Activated T-cell treated with anti-CD3 and anti-CD28 coated beads, Interleukin-2, amount 50 U/mL, for 24 hours (primary cell): ENCODE results near the gene SERGEF.

ENCODE experiments used
- DNase-seq: peaks from one replicate; pipeline ENCODE4 v3.0.0-alpha.2; 2020
- H3K27ac Mint-ChIP-seq: 2 replicates; pipeline ENCODE4 v1.8.0; 2020; ENCODE audit warnings: mild to moderate bottlenecking, mixed read lengths
- H3K27me3 Mint-ChIP-seq: 2 replicates; pipeline ENCODE4 v1.8.0; 2020; ENCODE audit warnings: mixed read lengths
- H3K36me3 Mint-ChIP-seq: 2 replicates; pipeline ENCODE4 v1.8.0; 2020; ENCODE audit warnings: low read depth, mixed read lengths
- H3K4me1 Mint-ChIP-seq: 2 replicates; pipeline ENCODE4 v1.8.0; 2020; ENCODE audit warnings: low read depth, mixed read lengths
- H3K4me3 Mint-ChIP-seq: 2 replicates; pipeline ENCODE4 v1.8.0; 2020; ENCODE audit warnings: mild to moderate bottlenecking, moderate library complexity, mixed read lengths
- H3K9me3 Mint-ChIP-seq: 2 replicates; pipeline ENCODE4 v1.8.0; 2020; ENCODE audit warnings: mixed read lengths

SERGEF gene

GRCh38 chr11:17764446-17765218, 248.2 kb downstream of the SERGEF start:
- no peaks in the 10 kb centered on the region for H3K4me1 Mint-ChIP-seq
- H3K36me3 Mint-ChIP-seq, result no peaks in the 10 kb centered on the region
- no peaks in the 10 kb centered on the region for H3K27me3 Mint-ChIP-seq
- no peaks in the 10 kb centered on the region for H3K9me3 Mint-ChIP-seq
- H3K4me3 Mint-ChIP-seq, result no peak overlapping the region
- H3K27ac Mint-ChIP-seq, result no peak overlapping the region
- no peak for DNase-seq

DNA sequence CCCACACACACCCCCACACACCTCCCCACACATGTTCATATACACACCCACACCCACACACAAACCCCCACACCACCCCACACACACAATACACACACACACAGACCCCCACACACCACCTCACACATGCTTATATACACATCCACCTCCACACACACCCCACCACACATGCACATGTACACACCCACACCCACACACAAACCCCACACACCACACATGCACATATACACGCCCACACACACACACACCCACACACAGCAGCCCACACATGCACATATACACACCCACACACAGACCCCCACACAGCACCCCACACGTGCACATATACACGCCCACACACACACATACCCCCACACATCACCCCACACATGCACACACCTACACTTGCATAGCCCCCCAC, 249.1 kb downstream of the SERGEF start:
- no peak overlapping the region for H3K27ac Mint-ChIP-seq
- no peak overlapping the region for H3K4me3 Mint-ChIP-seq
- H3K27me3 Mint-ChIP-seq, result no peaks in the 10 kb centered on the region
- no peaks in the 10 kb centered on the region for H3K4me1 Mint-ChIP-seq
- no peaks in the 10 kb centered on the region for H3K9me3 Mint-ChIP-seq
- no peaks in the 10 kb centered on the region for H3K36me3 Mint-ChIP-seq
- no peak for DNase-seq

- Mint-ChIP-seq H3K36me3 (no peaks in the 10 kb centered on the region), H3K4me3 (no peak overlapping the region), H3K9me3 (no peaks in the 10 kb centered on the region), H3K4me1 (no peaks in the 10 kb centered on the region), H3K27ac (no peak overlapping the region), H3K27me3 (no peaks in the 10 kb centered on the region)
- no peak for DNase-seq
Observed at GRCh38 chr11:17763244-17763643, 249.6 kb downstream of the SERGEF start.

DNA sequence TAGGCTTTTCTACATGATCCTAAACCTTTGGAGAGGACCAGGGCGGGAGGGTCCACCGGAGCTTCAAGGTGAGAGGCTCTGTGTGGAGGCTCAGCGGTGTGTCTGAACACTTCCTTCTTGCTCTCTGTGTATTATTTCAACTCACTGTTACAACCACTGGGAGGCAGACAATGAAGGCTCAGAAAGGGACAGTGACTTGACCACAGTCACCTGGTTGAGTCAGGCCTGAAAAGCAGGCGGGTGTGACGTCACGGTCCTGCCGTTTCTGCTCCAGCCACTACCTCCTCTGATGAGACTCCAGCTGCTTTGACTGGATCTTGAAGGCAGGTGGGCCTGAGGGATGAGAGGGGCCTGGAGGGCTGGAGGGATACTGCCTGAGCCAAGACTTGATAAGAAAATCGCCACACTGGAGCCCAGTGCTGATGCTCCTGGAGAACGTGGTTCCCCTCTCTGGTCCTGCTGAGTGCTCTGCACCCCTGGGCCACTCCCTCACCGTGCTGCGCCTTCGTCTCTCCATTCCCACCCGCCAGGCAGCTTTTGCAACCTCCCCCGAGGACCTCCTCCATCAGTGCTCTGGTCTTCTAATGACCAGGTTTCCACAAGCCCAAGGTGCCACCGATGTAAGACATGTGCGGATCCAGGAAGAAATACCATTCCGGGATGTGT, 250.4 kb downstream of the SERGEF start:
- H3K4me1 Mint-ChIP-seq, result no peaks in the 10 kb centered on the region
- no peaks in the 10 kb centered on the region for H3K27me3 Mint-ChIP-seq

GRCh38 chr11:17760102-17761029, 252.5 kb downstream of the SERGEF start:
- no peaks in the 10 kb centered on the region for H3K4me1 Mint-ChIP-seq
- peak; percentile 34 for DNase-seq
- no peak overlapping the region for H3K27ac Mint-ChIP-seq
- H3K4me3 Mint-ChIP-seq, result no peak overlapping the region
- H3K27me3 Mint-ChIP-seq, result no peaks in the 10 kb centered on the region
- no peaks in the 10 kb centered on the region for H3K36me3 Mint-ChIP-seq
- no peaks in the 10 kb centered on the region for H3K9me3 Mint-ChIP-seq

More for the DNA sequence above, 250.4 kb downstream of the SERGEF start:
- Mint-ChIP-seq H3K4me3 (no peak overlapping the region), H3K27ac (no peak overlapping the region), H3K9me3 (no peaks in the 10 kb centered on the region), H3K36me3 (no peaks in the 10 kb centered on the region)
- DNase-seq, result no peak

- H3K9me3 Mint-ChIP-seq, result no peaks in the 10 kb centered on the region
- peaks cover 12% of the 10 kb centered on the region for H3K27me3 Mint-ChIP-seq
- DNase-seq, result no peak
Observed at GRCh38 chr11:17755891-17756290, 257.0 kb downstream of the SERGEF start.

GRCh38 chr11:17753641-17754040, 259.2 kb downstream of the SERGEF start:
- DNase-seq, result no peak
- Mint-ChIP-seq H3K36me3 (no peaks in the 10 kb centered on the region), H3K27ac (no peak overlapping the region), H3K9me3 (no peaks in the 10 kb centered on the region), H3K27me3 (peaks cover 13% of the 10 kb centered on the region), H3K4me3 (no peak overlapping the region), H3K4me1 (no peaks in the 10 kb centered on the region)

More at GRCh38 chr11:17755891-17756290, 257.0 kb downstream of the SERGEF start:
- Mint-ChIP-seq H3K4me3 (no peak overlapping the region), H3K36me3 (no peaks in the 10 kb centered on the region), H3K27ac (no peak overlapping the region), H3K4me1 (no peaks in the 10 kb centered on the region)

- H3K27me3 Mint-ChIP-seq, result peaks cover 14% of the 10 kb centered on the region
- no peaks in the 10 kb centered on the region for H3K9me3 Mint-ChIP-seq
- H3K27ac Mint-ChIP-seq, result no peak overlapping the region
- H3K4me1 Mint-ChIP-seq, result no peaks in the 10 kb centered on the region
- no peak for DNase-seq
- no peaks in the 10 kb centered on the region for H3K36me3 Mint-ChIP-seq
- no peak overlapping the region for H3K4me3 Mint-ChIP-seq
Observed at GRCh38 chr11:17753153-17753552, 259.7 kb downstream of the SERGEF start.

- DNase-seq, result no peak
- no peaks in the 10 kb centered on the region for H3K9me3 Mint-ChIP-seq
- H3K4me3 Mint-ChIP-seq, result no peak overlapping the region
- H3K27me3 Mint-ChIP-seq, result peaks cover 19% of the 10 kb centered on the region
- no peaks in the 10 kb centered on the region for H3K36me3 Mint-ChIP-seq
- no peaks in the 10 kb centered on the region for H3K4me1 Mint-ChIP-seq
- no peak overlapping the region for H3K27ac Mint-ChIP-seq
Observed at GRCh38 chr11:17752144-17752543, 260.7 kb downstream of the SERGEF start.

DNA sequence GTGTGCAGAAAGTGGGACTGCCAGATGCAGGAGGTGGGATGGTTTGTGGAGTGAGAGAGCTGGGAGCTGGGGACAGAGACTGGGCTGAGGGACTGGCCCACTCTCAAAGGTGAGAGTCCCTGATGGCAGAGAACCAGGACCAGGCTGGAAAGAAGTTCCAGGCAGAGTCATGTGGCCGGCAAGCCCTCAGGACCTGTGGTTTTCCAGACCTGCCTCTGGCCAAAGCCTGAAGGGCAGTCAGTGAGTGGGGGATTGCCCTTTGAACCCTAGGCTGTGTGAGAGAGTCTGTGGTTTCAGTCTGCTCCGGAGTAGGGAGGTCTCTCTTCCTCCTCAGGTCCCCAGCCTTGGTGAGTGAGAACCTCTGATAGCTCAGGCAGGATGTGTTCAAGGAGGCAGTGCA, 261.3 kb downstream of the SERGEF start:
- Mint-ChIP-seq H3K4me3 (no peak overlapping the region), H3K9me3 (no peaks in the 10 kb centered on the region), H3K27ac (no peak overlapping the region), H3K4me1 (no peaks in the 10 kb centered on the region), H3K27me3 (peaks cover 24% of the 10 kb centered on the region), H3K36me3 (no peaks in the 10 kb centered on the region)
- DNase-seq, result no peak

DNA sequence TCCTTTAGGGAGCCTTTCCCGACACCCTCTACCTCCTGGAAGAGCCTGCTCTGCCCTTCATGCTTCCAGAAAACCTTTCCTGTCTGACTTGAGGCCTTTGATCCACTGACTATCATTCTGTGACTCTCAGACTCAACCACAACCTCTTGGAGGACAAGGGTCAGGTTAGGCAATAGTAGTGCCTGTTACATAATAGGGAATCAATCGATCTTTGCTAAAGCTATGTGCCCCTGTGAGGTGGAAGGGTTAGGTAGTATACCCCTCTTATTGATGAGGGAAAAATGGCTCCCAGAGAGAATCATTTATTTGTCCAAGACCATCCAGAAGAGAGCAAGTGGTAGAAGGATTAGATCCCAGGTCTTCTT, 262.1 kb downstream of the SERGEF start:
- H3K9me3 Mint-ChIP-seq, result no peaks in the 10 kb centered on the region
- H3K4me3 Mint-ChIP-seq, result no peak overlapping the region
- peaks cover 29% of the 10 kb centered on the region for H3K27me3 Mint-ChIP-seq
- H3K36me3 Mint-ChIP-seq, result no peaks in the 10 kb centered on the region
- H3K4me1 Mint-ChIP-seq, result no peaks in the 10 kb centered on the region
- no peak for DNase-seq
- H3K27ac Mint-ChIP-seq, result no peak overlapping the region

DNA sequence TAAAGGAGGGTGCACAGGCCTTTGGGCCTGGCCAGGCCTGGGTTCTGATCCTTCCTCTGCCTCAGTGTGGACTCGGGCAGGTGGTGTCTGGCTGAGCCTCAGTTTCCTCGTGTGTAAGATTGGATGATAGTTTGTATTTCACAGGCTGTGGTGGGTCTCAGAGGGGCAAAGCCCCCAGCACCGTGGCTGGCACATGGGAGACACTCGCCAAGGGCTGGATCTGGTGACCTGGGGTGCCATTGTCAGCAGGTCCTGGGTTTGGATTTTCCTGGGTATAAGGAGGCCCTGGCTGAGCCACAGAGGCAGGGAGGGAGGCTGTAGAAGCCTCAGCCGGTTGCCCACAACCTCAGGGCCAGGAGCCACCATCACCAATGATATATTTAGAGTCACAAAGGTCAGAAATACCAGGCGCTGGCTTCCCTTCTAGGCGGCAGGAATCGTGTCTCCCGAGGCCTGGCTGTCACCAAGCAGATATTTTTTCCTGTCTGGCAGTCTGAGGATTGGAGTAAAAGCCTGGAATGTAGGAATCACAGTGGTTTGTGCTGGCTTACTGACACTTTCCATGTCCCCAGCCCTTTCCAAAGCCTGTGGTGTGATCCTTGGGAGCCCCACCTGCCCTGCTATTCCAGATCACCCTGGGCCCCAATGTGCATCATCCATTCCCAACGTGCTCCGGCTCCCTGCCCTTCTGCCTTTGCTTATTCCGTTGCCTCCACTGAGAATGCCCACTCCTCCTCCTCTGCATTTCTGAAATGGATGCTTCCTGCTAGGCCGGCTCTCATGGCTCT, 262.6 kb downstream of the SERGEF start:
- Mint-ChIP-seq H3K4me3 (no peak overlapping the region), H3K4me1 (no peaks in the 10 kb centered on the region), H3K27ac (no peak overlapping the region), H3K36me3 (no peaks in the 10 kb centered on the region), H3K27me3 (peaks cover 32% of the 10 kb centered on the region), H3K9me3 (no peaks in the 10 kb centered on the region)
- no peak for DNase-seq

- no peaks in the 10 kb centered on the region for H3K9me3 Mint-ChIP-seq
- no peak overlapping the region for H3K27ac Mint-ChIP-seq
- no peaks in the 10 kb centered on the region for H3K36me3 Mint-ChIP-seq
- no peak for DNase-seq
- H3K4me3 Mint-ChIP-seq, result no peak overlapping the region
- peaks cover 32% of the 10 kb centered on the region for H3K27me3 Mint-ChIP-seq
- H3K4me1 Mint-ChIP-seq, result no peaks in the 10 kb centered on the region
Observed at GRCh38 chr11:17748761-17749721, 263.8 kb downstream of the SERGEF start.
